SK-N-SH (cell line): Measurements from ENCODE around the gene FGF10. TPM values are rescaled to one million over a fixed set of nuclear protein-coding genes. Genes with fewer than 3 reads are reported as not detected.

Experiments
- CTCF ChIA-PET: fragments of 300-600, 350-600 bp; formaldehyde crosslinking; extraction: SDS; loops from one replicate; lab custom pipeline; 2021; lab: Yijun Ruan, JAX
- POLR2A ChIA-PET: fragments of 350-600 bp; sonication (Branson Sonifier 250); formaldehyde crosslinking; extraction: SDS; loops from one replicate; lab custom pipeline; 2020; ENCODE audit warnings: antibody characterized with exemption, inconsistent platforms; lab: Yijun Ruan, JAX
- DNase-seq: peaks from one replicate; pipeline ENCODE4 v3.0.0; 2012
- H2AFZ ChIP-seq: fragments of 200-600 bp; sonication (generic); 2 replicates; pipeline ENCODE4 v1.8.1; 2016; ENCODE audit warnings: antibody characterized with exemption, mild to moderate bottlenecking, low read depth
- H3F3A ChIP-seq: fragments of 200-600 bp; sonication (generic); replicated peaks from 2 replicates; pipeline ENCODE3; 2016; ENCODE audit warnings: antibody characterized with exemption, mild to moderate bottlenecking; ENCODE audit not compliant: insufficient read depth
- H3K27ac ChIP-seq, 2 experiments: fragments of 200-500 bp in 1 of 2; fragments of 200-600 bp in 1 of 2; sonication (Bioruptor generic) in 1 of 2; sonication (generic), shearing (Covaris generic) in 1 of 2; 2 replicates each; pipeline versions ENCODE4 v1.5.1 to v1.6.1; 2014 to 2016; ENCODE audit warnings: low read depth in 2 of 2, inconsistent platforms in 1 of 2, low read length in 1 of 2, mild to moderate bottlenecking in 1 of 2, mixed read lengths in 1 of 2
- H3K27me3 ChIP-seq: fragments of 200-600 bp; sonication (generic), shearing (Covaris generic); 2 replicates; pipeline ENCODE4 v1.6.1; 2016; ENCODE audit warnings: mixed run types; ENCODE audit not compliant: insufficient read depth
- H3K36me3 ChIP-seq, 2 experiments: fragments of 200-500 bp in 1 of 2; fragments of 200-600 bp in 1 of 2; sonication (Bioruptor generic) in 1 of 2; sonication (generic) in 1 of 2; replicated peaks in 1 of 2; 2 replicates each; pipeline versions ENCODE3 to v1.5.1; 2014 to 2016; ENCODE audit warnings: low read length in 1 of 2, mild to moderate bottlenecking in 1 of 2; ENCODE audit not compliant: insufficient read depth in 2 of 2, control insufficient read depth in 1 of 2
- H3K4me1 ChIP-seq, 2 experiments: fragments of 200-500 bp in 1 of 2; fragments of 200-600 bp in 1 of 2; sonication (Bioruptor generic) in 1 of 2; sonication (generic), shearing (Covaris generic) in 1 of 2; 2 replicates each; pipeline versions ENCODE4 v1.5.1 to v1.6.1; 2014 to 2016; ENCODE audit warnings: low read depth in 1 of 2, low read length in 1 of 2, mixed run types in 1 of 2; ENCODE audit not compliant: insufficient read depth in 2 of 2, control insufficient read depth in 1 of 2
- H3K4me2 ChIP-seq: fragments of 200-600 bp; sonication (generic), shearing (Covaris generic); 2 replicates; pipeline ENCODE4 v1.6.1; 2017; ENCODE audit warnings: mixed run types
- H3K4me3 ChIP-seq, 2 experiments: fragments of 200-500 bp in 1 of 2; fragments of 200-600 bp in 1 of 2; sonication (Bioruptor generic) in 1 of 2; sonication (generic), shearing (Covaris generic) in 1 of 2; 2 replicates each; pipeline versions ENCODE4 v1.5.1 to v1.8.1; 2014 to 2016; ENCODE audit warnings: low read depth in 2 of 2, inconsistent platforms in 1 of 2, low read length in 1 of 2, mild to moderate bottlenecking in 1 of 2, mixed read lengths in 1 of 2, moderate library complexity in 1 of 2
- H3K79me2 ChIP-seq: fragments of 200-600 bp; sonication (generic); 2 replicates; pipeline ENCODE4 v1.8.1; 2017; ENCODE audit warnings: mild to moderate bottlenecking; ENCODE audit not compliant: insufficient read depth
- H3K9ac ChIP-seq: fragments of 200-600 bp; sonication (generic); 2 replicates; pipeline ENCODE4 v1.6.1; 2017; ENCODE audit warnings: mixed run types
- H3K9me2 ChIP-seq: fragments of 200-600 bp; sonication (generic); 2 replicates; pipeline ENCODE4 v1.6.1; 2017; ENCODE audit warnings: mixed run types
- H3K9me3 ChIP-seq: fragments of 200-600 bp; sonication (generic); 2 replicates; pipeline ENCODE4 v1.6.1; 2017; ENCODE audit warnings: mixed run types, mild to moderate bottlenecking, moderate library complexity
- H4K20me1 ChIP-seq: fragments of 200-600 bp; sonication (generic); 2 replicates; pipeline ENCODE4 v1.6.1; 2017; ENCODE audit warnings: mild to moderate bottlenecking, mixed run types; ENCODE audit not compliant: insufficient read depth
- ELF1 ChIP-seq: IDR thresholded peaks from 2 replicates; pipeline ENCODE4 v1.4.0; 2012
- FOSL2 ChIP-seq: IDR thresholded peaks from 2 replicates; pipeline ENCODE4 v1.4.0; 2012; ENCODE audit warnings: low read depth, mild to moderate bottlenecking, moderate library complexity, borderline replicate concordance
- GABPA ChIP-seq: IDR thresholded peaks from 2 replicates; pipeline ENCODE4 v1.4.0; 2012; ENCODE audit warnings: low read depth, mild to moderate bottlenecking
- GATA2 ChIP-seq: sonication (generic); formaldehyde crosslinking; IDR thresholded peaks from 2 replicates; pipeline ENCODE4 v1.5.0; 2020; ENCODE audit warnings: mild to moderate bottlenecking, missing genetic modification reagents
- NFIC ChIP-seq: IDR thresholded peaks from 2 replicates; pipeline ENCODE4 v1.4.0; 2012; ENCODE audit warnings: borderline replicate concordance
- NRF1 ChIP-seq: IDR thresholded peaks from 2 replicates; pipeline ENCODE4 v1.6.1; 2012; ENCODE audit warnings: low read depth, mild to moderate bottlenecking, low read length
- TCF12 ChIP-seq: IDR thresholded peaks from 2 replicates; pipeline ENCODE4 v1.4.0; 2012
- YY1 ChIP-seq: IDR thresholded peaks from 2 replicates; pipeline ENCODE4 v1.4.0; 2012; ENCODE audit warnings: low read depth, mild to moderate bottlenecking
- WGBS: methylation state at CpG from one replicate; pipeline ENCODE4 v1.1.6; 2017; ENCODE audit warnings: low lambda C conversion rate; 5-methylcytosine and 5-hydroxymethylcytosine counted together
- polyA plus RNA-seq, 3 experiments: library from polyadenylated mRNA; depleted of rRNA; stranded (reverse); fragments of >200 nt; gene quantifications; 2 replicates each; pipeline ENCODE4 v1.2.3, GENCODE V29; 2012
- TF ChIP-seq, protein P1 (sequence below): fragments of 150-350 bp; IDR thresholded peaks from 2 replicates; pipeline ENCODE4 v1.6.1; 2017; ENCODE audit warnings: antibody characterized with exemption, low read length, low read depth, borderline replicate concordance
- TF ChIP-seq, protein P2 (sequence below): IDR thresholded peaks from 2 replicates; pipeline ENCODE4 v1.4.0; 2012; ENCODE audit warnings: low read depth, borderline replicate concordance
- TF ChIP-seq, protein P3 (sequence below): IDR thresholded peaks from 2 replicates; pipeline ENCODE4 v1.6.1; 2012; ENCODE audit warnings: mild to moderate bottlenecking, low read depth, low read length, moderate library complexity

FGF10 gene
- polyA plus RNA-seq, 1 of the 3 experiments (the other 2 are of a cell fraction): not detected

DNA sequence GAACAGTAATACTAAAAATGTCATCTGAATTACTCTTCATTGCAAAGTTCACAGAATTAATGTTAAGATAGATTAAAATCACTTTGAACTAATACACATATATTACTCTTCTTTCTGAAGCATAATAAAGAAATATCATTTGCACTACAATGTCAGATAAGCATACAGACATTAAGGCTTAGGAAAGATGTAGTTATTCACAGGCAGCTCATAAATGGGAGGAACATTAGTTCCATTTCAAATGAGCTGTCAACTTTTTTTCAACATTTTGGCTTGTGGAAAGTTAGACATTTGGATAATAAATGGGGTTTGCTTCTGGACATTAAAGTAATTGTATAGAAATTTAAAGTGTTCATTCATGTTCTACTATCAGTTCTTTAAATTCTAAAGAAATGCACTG lies 6.3 kb downstream of the FGF10 start:
- H3K4me1 ChIP-seq: no peaks in the 10 kb centered on the region
- H3K4me2 ChIP-seq: no peak overlapping the region
- POLR2A ChIA-PET: no interaction called here
- no peaks in the 10 kb centered on the region for H3F3A ChIP-seq
- no peaks in the 10 kb centered on the region for H3K79me2 ChIP-seq
- no peaks in the 10 kb centered on the region for H3K9me3 ChIP-seq
- H3K36me3 ChIP-seq: no peaks in the 10 kb centered on the region
- CTCF ChIA-PET: interaction anchor here (0.8 kb wide), 1 partner anchor 9 kb away, joined by 3 read pairs; no protein-coding TSS in a partner anchor
- H2AFZ ChIP-seq: no peak overlapping the region
- peaks cover 10% of the 10 kb centered on the region for H3K27me3 ChIP-seq
- H3K9me2 ChIP-seq: no peaks in the 10 kb centered on the region
- no peak for TF ChIP-seq FOSL2
- no peak for TF ChIP-seq NFIC
- TF ChIP-seq YY1: no peak
- no peak for TF ChIP-seq ELF1
- TF ChIP-seq GATA2: no peak
- TF ChIP-seq, protein P1, sequence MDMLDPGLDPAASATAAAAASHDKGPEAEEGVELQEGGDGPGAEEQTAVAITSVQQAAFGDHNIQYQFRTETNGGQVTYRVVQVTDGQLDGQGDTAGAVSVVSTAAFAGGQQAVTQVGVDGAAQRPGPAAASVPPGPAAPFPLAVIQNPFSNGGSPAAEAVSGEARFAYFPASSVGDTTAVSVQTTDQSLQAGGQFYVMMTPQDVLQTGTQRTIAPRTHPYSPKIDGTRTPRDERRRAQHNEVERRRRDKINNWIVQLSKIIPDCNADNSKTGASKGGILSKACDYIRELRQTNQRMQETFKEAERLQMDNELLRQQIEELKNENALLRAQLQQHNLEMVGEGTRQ: no peak
- no peak for TF ChIP-seq TCF12
- no peak overlapping the region for H3K9ac ChIP-seq
- no peak overlapping the region for H3K4me3 ChIP-seq
- H3K27ac ChIP-seq: no peak overlapping the region
- H4K20me1 ChIP-seq: no peaks in the 10 kb centered on the region
- no peak for DNase-seq

DNA sequence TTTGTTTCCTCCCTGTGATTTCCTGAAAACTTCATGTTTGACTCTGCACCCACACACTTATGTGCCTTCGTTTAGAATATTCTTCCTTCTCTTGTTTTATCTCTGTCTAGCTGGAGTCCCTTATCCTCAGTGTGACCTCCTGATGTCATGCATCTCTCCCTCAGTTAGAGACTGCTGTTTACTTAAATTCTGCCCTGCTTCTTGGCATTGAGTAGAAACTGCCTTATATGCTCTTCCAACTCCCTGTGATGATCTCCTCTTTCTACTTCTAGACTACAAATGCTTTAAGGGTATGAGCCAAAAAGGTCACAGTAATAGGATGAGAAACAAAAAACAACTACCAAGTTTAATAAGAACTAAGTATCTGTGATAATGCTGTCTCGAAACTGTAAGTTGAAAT lies 12.2 kb downstream of the FGF10 start:
- ChIA-PET POLR2A (no interaction called here), CTCF (no interaction called here)
- H2AFZ ChIP-seq: no peak overlapping the region
- H3K4me3 ChIP-seq: no peak overlapping the region
- H3K27ac ChIP-seq: no peak overlapping the region
- H3K9ac ChIP-seq: no peak overlapping the region
- no peaks in the 10 kb centered on the region for H3K79me2 ChIP-seq
- no peak overlapping the region for H3K4me2 ChIP-seq
- no peaks in the 10 kb centered on the region for H3K9me2 ChIP-seq
- no peaks in the 10 kb centered on the region for H3F3A ChIP-seq
- 0 out of 2 replicates have a peak, but pooled peaks cover 1% of the 10 kb centered on the region for H4K20me1 ChIP-seq
- 1% methylated on average over 2 of the region's 2 CpGs for WGBS
- no peaks in the 10 kb centered on the region for H3K9me3 ChIP-seq
- H3K27me3 ChIP-seq: no peaks in the 10 kb centered on the region
- TF ChIP-seq GABPA (no peak), NRF1 (no peak)
- TF ChIP-seq, protein P2, sequence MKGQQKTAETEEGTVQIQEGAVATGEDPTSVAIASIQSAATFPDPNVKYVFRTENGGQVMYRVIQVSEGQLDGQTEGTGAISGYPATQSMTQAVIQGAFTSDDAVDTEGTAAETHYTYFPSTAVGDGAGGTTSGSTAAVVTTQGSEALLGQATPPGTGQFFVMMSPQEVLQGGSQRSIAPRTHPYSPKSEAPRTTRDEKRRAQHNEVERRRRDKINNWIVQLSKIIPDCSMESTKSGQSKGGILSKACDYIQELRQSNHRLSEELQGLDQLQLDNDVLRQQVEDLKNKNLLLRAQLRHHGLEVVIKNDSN: no peak
- TF ChIP-seq, protein P3, sequence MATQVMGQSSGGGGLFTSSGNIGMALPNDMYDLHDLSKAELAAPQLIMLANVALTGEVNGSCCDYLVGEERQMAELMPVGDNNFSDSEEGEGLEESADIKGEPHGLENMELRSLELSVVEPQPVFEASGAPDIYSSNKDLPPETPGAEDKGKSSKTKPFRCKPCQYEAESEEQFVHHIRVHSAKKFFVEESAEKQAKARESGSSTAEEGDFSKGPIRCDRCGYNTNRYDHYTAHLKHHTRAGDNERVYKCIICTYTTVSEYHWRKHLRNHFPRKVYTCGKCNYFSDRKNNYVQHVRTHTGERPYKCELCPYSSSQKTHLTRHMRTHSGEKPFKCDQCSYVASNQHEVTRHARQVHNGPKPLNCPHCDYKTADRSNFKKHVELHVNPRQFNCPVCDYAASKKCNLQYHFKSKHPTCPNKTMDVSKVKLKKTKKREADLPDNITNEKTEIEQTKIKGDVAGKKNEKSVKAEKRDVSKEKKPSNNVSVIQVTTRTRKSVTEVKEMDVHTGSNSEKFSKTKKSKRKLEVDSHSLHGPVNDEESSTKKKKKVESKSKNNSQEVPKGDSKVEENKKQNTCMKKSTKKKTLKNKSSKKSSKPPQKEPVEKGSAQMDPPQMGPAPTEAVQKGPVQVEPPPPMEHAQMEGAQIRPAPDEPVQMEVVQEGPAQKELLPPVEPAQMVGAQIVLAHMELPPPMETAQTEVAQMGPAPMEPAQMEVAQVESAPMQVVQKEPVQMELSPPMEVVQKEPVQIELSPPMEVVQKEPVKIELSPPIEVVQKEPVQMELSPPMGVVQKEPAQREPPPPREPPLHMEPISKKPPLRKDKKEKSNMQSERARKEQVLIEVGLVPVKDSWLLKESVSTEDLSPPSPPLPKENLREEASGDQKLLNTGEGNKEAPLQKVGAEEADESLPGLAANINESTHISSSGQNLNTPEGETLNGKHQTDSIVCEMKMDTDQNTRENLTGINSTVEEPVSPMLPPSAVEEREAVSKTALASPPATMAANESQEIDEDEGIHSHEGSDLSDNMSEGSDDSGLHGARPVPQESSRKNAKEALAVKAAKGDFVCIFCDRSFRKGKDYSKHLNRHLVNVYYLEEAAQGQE: no peak
- no peak for DNase-seq
- H3K4me1 ChIP-seq: no peaks in the 10 kb centered on the region
- H3K36me3 ChIP-seq: no peaks in the 10 kb centered on the region
